GM15510 (cell line): Measurements from ENCODE around the gene FTO.
A peak's percentile ranks its signal among the peaks of the same experiment; 100 is the strongest.

Source experiments
- POLR2A ChIP-seq: IDR thresholded peaks from 3 replicates; pipeline ENCODE4 v1.6.1; 2011; ENCODE audit warnings: borderline replicate concordance; ENCODE audit not compliant: insufficient read length; ENCODE audit errors: extremely low read depth

FTO gene

DNA sequence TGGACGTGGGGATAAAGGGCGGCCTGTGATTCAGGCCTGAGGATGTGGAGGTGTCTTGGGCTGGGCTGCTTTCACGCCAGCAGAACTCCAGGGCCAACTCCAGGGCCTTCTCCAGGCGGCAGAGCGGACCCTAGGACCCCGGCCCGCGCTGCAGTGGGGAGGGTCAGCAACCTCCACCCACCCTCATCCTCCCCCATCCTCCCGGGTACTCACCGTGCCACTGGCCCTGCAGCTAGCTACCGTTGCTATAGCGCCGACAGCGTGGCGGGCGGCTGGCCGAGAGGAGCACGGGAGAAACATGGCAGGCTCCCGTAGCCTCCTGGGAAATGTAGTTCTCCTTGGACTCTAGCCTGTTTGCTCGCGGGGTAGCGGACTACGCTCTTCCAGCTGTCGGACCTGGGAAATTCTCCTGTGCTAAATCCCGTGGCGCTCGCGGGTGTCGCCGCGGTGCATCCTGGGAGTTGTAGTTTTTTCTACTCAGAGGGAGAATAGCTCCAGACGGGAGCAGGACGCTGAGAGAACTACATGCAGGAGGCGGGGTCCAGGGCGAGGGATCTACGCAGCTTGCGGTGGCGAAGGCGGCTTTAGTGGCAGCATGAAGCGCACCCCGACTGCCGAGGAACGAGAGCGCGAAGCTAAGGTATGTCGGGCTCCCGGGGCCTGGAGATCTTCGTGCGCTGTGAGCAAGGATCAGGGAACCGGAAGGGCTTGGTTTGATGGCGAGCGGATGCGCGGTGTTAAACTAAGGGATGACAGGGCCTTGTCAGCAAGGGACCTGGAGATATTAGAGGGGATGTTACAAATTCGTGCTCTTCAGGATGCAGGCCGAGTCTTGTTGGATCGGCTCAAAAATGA is at the start of gene FTO, which contains the start of gene RPGRIP1L:
TSS of gene FTO (plus strand) at position 567 of the 855 bp plus-strand sequence.
TSS of gene RPGRIP1L (minus strand) at position 270 of the 855 bp plus-strand sequence. CDS start 3,136 bp downstream, outside the sequence.
- peak; percentile 26 for TF ChIP-seq POLR2A

DNA sequence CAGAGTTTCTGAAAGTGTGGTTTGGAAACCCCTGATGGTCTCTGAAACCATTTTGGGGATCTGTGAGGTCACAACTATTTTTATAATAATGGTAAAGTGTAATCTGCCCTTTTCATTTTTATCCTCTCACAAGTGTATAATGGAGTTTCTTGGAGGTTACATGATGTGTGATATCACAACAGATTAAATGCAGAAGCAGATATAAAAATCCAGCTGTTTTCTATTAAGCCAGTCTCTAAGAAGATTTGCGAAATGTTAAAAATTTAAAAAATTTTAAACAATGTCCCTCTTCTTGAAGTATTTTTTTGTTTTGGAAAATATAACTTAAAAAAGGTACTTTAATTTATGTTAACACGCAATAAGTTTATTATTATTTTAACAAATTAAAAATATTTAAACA is 49.0 kb upstream of the FTO start:
- TF ChIP-seq POLR2A = no peak

DNA sequence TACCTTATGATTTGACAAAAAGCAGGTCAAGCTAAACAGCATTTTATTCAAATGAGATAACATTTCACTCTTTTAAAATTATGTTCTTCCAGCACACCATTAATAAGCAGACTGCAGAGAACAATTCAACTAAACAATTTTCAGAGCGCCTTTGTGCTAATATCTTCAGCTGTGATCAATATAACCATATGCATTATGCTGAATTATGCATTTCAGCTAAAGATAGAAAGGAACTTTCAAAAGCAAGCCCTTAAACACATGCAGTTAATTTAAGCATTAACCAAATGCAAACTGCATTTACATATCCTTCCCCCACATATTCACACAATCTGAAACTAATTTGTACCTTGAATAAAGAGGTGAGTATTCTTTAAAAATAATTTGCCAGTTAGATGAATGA is 41.9 kb upstream of the FTO start:
- TF ChIP-seq POLR2A = no peak

DNA sequence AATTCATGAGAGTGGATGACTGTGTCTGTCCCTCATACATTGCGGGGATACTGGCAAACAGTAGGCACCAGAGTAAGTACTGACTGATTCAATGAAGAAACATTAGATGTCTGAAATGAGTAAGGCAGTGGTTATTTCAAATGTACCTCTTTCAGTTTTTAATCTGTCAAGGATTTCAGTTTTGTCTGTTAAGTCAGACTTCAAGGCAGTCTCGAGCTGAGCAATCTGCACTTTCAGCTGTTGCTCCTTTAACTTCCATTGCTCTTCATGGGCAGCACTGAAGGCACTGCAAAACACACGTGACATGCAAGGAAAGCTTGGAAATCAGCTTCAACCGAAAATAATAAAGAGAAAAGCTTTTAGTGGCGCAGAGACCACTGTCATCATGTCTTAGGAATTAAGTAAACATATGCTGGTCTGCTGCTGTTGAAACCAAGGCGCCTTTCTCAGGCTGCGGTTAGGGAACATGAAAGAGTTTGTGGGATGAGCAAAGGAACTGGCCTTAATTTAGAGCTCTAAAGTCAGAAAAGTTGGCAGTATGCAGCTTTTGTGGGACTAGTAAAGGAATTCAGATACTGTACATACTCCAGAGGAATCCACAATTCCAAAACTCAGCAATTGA is 39.1 kb upstream of the FTO start:
- no peak for TF ChIP-seq POLR2A

DNA sequence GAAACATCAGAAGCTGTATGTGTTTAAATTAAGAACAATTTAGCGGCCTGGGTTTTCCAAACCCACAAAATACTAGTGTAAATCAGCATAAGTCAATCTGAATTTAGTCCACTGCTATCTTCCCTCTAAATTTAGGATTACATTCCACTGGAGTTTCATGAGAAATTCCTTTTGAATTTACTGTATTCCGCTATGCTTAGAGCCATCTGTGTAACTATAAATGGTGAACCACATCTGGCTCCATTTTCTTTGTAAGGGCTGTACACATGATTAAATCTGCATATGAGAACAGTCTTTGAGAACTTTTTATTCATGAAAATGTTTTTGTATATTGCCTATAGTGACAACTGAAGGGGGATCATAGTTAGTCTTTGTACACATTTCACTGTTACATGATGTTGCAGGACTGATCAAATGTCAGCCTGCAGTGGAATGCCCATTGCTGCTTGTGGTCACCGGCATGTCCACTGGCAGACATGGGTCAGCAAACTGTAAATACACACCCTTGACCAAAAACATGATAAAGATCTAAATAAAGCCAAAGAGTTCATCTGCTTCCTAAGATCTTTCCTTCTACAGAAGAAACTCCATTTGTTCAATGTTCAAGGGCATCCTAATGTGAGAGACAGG is 37.1 kb upstream of the FTO start:
- no peak for TF ChIP-seq POLR2A

DNA sequence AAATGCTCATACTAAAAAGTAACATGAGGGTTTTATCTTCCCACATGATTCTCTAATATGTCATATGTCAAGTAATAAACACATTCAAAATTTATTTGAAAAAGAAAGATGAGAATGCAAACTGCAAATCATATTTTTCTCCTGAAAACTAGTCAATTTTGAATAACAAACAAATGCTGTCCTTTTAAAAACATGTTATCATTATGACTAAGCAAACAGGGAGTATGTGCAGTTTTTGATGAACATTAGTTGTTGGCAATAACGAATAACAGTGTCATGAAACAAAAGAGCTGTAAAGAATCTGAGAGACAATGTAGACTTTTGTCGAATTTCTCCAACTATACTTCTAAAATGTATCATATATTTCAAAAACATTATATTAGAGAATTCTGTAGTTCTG is 35.1 kb upstream of the FTO start:
- no peak for TF ChIP-seq POLR2A

DNA sequence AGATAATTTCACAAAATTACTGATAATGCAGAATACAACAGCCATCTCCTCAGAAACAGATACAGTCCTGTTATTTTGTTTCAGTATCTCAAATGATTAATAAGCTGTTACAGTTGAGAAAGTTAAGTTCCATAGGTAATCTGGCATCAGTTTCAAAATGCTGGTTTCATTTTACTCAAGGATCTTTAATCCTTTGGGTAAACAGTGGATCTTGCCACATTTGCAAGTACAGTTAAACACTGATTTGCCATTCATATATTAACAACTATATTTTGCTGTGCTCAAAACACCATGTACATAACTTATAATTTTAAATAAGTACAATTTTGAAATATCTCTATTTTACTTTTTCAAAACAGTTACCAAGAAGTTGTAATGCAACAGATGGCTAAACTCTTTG is 31.5 kb upstream of the FTO start:
- no peak for TF ChIP-seq POLR2A

DNA sequence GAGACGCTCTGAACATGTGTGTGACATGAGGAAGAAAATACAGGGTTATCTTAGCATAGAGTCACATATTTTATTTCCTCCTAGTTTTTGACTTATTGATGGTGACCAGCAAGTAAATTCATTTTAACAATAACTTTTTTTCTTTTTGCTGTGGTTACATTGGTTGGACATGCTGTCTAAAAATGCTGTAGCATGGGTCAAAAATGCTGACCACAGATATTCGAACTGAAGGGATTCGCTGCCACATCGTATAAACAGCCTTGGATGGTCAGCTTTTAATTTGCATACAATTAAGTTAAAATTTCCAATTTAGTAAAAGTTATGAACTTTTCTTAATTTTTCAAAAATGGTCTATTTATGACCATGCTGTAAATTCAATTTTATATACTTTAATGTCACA is 30.8 kb upstream of the FTO start:
- TF ChIP-seq POLR2A = no peak

DNA sequence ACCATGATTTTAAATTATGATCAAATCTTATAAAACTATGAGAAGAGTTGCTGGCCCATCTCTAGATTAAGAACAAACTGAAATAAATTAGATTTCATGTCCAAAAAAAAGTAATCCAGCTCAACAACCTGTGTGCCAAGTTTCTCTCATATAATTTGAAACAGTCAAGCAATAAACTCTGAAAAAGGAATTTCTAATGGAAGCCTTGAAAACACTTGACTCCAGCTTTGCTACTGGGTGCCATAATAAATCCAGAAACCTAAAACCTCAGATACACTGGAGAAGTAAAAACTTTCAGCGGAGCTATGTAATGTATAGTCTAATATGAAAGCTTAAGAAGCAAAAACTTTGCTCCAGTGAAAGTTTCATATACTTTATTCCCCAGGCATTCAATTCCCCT is 25.8 kb upstream of the FTO start:
- TF ChIP-seq POLR2A = no peak

DNA sequence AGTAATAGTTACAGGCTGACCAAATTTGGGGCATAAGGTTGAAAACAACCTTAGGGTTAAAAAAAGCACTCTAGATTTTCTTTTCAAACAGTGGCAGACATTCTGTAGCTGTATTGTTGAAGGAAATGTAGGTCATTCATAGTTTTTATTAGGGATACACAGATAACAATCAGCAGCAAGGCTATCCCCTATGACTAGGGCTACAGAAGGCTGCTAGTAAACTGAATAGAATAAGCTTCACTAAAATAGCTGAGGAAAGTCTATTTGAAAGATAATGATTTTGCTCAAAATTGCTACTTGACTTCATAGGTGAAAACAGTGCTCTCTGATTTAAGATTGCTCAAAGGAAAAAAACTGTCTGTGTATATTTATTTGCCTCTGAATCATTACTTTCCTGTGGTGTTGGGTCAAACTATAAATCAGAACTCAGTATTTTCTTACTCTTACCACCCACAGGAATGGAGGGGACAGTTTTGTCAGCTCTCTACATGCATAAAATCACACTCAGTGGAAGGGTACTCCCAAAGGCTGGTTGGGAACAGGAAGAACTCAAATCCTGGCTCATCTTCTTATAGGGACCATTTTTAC is 25.1 kb upstream of the FTO start:
- TF ChIP-seq POLR2A = no peak

DNA sequence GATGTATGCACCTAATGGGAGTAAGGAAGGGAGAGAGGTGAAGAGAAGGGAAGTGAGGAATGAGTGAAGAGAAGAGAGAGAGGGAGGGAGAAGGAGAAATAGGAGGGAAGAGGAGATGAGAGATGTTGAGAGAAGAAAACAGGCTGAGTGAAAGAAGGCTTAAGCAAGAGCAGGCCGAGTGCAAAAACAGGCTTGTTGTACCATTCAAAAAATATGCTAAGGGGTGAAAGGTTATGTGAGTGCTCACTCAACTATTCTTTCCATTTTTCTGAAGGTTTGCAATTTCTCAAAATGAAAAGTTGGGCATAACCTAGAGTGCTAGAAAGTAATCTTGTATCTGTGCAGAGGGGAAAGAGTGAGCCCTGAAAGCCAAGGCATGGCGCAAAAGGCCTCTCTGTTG is 23.2 kb upstream of the FTO start:
- no peak for TF ChIP-seq POLR2A

DNA sequence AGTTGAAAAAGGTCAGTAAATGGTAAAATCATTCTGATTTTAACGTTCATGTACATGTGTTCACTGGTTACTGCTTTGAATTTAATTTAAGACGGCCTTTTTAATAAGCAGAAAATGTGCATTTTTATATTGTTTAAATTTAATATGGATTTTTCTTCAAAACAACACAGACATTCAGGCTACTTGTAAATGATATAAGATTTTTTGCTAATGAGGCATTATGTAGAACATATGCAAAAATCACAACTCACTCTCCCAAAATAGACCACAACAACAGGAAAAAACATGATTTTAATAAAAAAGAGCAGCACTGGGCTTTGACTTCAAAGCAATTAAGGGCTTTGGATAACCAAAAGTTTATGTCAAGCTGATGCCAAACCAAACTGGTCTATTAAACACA is 22.6 kb upstream of the FTO start:
- TF ChIP-seq POLR2A = no peak

DNA sequence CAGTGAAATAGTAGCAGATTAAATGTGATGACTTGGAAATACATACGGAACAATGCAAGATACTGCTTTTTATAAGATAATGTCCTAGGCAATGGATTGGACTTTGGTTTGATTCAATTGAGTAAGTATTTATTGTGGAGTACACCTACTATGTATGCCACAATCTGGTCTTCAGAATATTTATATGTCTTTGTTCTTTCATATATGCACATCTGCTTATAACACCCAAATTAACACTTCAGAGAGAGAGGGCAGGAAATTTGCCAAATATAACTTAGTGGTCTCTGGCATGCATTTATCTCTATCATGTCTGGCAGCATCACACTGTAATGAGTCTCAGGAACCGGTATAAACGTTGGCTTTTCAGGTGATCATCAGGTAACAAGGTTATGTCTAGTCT is 17.2 kb upstream of the FTO start:
- no peak for TF ChIP-seq POLR2A

DNA sequence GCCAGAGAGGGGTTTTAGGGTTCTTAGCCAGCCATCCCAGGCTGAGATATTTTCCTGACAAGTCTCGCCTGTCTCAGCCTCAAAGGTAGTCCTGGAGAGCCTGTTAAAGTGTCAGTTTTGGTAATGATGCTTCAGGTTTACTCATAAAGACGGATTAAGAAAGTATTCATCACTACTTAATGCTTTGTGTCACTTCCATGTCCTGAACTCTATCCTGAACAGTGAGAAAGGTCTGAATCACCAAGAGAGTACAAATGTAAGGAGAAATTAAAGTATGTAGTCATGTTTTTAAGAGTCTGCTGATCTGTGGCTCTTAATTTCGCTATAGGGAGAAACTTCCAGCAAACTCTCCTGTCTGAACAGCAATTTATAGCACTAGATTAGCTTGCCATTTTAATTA is 14.3 kb upstream of the FTO start:
- no peak for TF ChIP-seq POLR2A

DNA sequence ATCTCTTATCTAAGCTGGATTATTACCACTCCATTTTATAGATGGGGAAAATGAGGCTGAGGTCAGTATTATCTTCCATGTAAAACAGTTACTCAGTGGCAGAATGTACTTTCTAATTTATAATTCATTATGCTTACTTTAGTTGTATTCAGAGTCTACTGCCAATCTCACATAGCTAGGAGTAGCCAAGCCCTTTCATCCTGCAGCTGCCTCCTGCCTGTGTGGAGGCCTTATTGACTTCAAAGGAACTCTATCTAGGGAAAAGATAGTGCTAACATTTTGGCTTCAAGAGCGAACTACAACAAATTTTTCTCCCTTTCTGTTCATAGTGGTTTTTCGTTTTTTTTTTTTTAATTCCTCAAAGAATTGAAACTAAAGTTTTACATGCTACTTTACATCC is 13.2 kb upstream of the FTO start:
- no peak for TF ChIP-seq POLR2A
